Measurements from ENCODE around the gene WDR93.
A peak's percentile ranks its signal among the peaks of the same experiment; 100 is the strongest.

WDR93 gene

DNA sequence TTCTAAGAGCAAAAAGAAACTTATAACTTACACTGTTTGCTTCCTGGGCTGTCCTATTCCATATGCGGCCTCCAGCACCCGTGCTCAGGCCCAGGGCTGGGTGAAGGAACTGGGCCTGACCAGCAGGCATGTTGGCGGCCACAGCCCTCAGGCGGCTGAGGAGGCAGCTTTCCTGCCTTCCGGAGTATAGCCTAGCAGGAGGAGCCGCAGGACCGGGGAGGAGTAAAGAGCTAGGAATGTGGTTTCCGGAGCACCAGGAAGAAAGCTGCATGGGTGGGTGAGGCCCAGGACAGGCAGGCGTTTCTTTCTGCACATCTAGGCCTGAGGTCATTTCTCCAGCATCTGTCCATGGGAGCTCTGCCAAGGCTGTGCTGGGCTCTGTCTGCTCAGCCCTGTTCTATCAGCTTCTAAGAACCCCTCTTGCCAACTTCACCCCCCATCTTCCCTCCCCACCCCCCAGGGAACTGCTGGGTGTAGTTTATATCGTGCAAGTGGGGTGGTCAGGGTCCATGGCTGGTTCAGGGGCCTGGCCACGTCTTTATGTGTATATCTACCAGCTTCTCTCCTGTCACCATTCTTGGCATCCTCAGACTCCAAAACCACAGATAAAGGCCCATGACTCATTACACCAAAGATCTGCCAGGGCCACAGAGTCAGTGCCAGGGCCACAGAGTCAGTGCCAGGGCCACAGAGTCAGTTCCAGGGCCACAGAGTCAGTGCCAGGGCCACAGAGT is 27.6 kb upstream of the WDR93 start:
- DNase-seq (ENCODE audit: low spot score): peak; percentile 98

DNA sequence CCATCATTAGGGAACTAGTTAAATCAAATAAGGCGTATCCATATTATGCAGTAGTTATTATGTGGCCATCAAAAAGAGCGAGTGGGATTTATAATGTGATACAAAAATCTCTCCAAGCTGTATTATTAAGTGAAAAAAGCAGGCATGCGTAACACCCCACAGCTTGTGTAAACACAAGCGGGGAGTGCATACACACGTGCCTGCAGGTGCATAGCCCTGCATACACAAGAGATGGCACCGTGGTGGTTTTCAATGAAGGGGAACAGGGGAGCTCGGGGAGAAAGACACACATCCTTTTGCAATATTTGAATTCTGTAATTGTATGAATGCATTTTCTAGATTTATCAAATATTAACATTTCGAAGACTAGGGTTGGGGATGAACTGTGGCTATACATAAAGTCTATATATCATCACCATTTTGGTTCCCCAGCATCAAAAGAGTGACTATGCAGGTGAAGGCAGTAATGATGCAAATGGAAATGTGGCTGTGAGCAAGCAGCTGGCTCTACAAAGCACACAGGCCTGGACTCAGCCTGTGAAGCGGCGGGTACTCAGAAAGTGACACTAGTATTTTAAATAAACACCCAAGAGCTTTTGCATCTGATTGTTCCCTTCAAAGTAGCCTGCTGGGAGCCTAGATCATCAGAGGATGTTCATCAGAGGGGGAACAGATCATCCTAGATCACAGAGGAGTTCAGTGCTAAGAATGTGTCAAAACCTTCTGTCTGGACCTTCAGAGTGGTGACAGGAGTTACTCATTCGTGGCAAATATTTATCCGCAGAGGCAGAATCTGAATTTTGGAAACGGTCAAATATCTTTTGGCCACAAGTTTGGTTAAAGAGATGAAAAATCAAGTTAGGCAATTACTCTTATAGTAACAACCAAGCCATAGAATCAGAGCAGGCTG is 25.9 kb upstream of the WDR93 start:
- DNase-seq (ENCODE audit: low spot score): no peak

DNA sequence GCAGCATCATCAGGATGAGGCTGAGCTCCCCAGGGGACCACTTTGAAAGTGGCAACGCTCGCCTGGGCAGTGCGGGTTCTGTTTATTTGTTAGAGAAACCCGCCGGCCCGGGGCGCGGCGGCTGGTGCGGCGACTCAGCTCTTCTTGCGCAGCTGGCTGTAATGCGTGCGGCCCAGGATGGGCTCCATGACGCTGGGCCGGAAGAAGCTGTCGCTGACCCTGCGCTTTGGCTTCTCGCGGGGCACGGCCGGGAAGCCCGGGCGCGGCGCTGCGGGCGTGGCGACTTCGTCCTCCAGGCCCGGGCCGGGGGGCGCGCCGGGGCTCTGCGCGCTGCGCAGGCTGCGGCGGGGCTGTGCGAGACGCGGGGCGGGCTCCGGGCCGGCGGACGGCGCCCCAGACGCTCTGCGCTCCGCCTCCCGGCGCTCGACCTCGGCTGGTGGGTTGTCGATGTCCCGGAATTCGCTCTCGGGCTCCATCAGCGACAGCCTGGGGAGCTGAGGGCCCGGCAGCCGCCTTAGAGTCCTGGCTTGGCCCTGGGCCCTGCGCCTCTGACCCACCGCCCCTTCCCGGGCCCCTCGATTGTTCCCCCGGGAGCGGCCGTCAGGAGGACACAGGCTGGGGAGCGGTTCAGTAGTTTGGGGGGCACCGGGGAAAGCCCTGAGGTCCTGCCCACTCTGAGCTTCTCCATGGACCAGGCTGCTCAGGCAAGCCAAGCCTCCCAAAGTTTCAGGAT is 25.0 kb upstream of the WDR93 start:
- DNase-seq (ENCODE audit: low spot score): peak; percentile 64

DNA sequence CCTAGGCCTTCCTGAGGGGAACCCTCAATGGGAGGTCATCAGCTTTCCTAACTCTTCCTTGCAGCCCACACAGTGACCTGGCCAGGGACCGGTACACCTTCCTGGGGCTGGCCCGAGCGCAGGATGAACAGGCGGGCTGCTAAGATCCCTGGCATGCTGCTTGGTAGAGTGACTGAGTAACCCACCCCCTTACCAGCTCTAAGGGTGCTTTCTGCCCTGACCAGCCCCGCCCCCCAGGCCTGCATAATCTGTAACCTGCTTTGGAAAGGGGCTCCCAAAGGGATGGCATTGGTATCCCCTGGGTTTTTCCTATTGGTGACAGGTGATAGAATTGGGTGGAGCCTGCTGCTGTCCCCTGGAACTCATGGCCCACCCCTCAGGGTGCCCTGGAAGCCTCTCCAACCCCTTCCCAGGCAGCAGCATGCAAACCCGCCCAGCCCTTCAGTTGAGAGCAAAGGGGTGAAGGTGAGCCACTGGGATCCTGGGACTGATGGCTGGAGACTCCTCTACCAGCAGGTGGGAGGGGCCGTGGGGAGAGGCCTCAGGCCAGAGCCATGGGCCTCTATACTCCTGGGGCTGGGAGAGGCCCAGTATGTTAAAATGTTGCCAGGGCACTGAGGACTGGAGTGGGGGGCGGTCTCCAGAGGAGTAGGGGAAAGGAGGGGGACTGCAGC is 24.3 kb upstream of the WDR93 start:
- no peak for DNase-seq (ENCODE audit: low spot score)

DNA sequence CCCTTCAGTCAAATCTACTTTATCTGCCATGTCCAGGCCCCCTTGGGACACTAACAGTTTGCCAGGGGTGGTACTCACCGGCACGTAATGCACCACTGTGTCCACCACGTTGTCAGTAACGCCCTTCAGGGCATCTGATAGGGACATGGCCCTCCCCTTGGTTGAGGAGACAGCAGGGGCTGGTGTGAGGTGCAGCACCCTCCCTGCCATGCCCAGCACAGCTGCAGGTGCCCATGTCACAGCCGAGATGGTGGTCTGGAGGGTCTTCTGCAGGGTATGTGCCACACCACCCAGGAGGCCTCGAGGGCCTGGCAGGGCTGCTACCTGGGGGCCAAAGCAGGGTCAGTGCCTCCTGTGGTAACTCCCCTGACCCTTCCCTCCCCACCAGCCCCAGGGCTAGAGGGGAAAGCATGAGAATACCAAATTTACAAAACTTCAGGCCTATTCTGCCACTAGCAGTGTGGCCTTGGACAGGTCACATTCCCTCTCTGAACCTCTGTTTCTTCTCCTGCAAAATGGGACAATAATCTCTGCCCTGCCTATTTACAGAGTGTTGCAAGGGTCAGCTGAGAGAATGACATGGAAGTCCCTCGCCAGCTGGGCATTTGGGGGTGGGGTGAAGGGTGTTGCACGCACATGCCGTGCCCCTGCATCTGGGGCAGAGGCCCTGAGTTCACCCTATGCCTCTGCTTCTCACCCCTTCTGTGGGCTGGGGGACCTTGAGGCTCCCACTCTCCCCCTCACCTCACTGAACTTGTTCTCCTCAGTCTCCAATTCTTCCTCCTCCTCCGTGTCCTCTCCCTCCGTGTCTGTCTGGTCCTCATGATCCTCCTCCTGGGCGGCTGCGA is 23.5 kb upstream of the WDR93 start:
- no peak for DNase-seq (ENCODE audit: low spot score)

DNA sequence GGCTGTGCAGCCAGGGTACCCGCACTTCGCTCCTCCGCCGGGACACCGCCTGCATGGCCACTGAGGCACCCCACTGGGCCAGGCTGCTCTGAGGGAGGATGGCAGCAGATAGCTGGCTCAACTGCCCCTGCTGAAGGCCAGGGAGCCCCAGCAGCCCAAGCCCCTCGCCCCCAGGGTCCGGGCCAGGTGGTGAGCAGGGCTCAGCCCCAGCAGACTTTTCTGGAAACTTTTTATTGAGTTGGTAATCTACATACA is 23.0 kb upstream of the WDR93 start:
- DNase-seq (ENCODE audit: low spot score): no peak

DNA sequence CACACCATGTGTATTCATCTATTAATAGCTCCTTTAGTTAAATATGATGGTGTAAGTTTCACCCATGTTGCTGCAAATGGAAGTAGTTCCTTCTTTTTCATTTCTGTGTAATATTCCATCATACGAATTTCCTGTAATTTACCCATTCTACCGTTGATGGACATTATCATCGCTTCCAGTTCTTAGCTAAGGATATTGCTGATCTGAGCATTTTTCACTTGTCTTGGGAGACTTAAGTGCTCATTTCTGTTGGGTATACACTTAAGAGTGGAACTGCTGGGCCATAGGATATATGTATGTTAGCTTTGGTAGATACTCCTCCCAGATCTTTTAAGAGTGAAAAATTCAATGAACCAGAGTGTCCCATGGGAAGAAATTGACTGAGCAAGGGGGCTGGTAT is 22.4 kb upstream of the WDR93 start:
- DNase-seq (ENCODE audit: low spot score): no peak

DNA sequence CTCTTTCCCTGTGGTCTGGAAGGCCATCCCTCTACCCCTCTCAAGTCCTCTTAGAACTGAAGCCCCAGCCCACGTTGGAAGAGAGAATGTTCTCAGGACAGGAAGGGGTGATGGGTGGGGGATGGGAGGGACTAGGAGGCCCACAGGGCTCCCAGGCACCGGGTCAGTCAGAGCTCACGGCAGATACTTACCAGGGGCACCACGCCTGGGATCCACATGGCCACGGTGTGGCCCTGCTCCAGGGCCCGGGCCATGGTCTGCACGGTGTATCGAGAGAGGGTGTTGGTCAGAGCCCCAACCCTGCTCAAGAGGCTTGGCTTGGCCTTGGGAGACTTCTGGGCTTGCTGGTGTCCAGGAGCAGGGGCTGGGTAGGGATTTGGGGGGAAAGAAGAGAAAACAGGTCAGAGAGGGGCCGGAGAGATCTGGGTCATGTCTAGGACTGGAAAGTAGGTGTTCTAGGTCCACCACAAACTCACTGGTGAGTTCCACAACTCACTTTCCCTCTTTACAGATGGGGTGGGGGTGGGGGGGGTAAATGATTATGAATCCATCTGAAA is 21.2 kb upstream of the WDR93 start:
- DNase-seq (ENCODE audit: low spot score): no peak

DNA sequence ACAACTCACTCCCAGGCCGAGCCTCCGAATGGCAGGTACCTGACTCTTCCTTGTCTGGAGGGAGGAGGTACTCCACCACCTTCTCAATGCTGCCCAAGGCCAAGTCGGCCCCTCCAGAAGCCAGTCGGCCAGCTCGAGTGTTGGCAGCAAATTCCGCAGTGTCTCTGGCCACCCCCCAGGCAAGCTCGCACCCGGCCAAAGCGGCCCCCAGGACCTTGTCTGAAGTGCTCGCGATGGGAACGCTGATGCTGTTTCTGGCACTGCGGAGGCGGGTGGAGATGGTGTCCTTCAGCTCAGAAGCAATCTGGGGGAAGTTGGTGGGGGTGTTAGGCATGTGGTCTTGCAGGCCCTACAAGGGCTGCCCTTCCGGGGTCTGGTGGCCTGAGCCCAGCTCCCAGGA is 20.7 kb upstream of the WDR93 start:
- no peak for DNase-seq (ENCODE audit: low spot score)

DNA sequence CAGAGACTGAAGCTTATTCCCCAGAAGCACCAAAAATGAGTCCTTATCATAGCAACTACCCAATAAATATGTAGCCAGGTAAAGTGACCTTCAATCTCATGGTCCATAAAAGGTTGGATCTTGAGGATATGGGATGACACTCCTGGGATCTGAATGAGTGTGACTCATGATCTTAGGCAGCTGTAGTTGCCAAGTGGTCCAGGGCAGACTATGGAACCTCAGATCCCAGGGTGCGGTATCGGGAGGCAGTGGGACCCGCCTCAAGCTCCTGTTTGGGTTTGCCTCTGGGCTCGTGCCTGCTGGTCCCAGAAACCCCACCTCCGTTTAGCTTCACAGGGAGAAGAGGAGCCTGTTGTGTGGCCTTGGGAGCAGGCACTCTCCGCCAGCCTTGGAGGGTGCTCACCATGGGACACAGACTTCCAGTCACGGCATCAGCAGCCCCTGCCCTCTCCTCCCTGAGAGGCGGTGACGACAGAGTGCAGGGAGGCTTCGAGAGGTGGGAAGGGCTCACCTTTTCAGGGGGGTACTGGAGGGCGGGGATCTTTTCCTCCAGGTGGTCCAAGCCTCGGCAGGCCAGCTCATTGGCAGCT is 19.5 kb upstream of the WDR93 start:
- no peak for DNase-seq (ENCODE audit: low spot score)

DNA sequence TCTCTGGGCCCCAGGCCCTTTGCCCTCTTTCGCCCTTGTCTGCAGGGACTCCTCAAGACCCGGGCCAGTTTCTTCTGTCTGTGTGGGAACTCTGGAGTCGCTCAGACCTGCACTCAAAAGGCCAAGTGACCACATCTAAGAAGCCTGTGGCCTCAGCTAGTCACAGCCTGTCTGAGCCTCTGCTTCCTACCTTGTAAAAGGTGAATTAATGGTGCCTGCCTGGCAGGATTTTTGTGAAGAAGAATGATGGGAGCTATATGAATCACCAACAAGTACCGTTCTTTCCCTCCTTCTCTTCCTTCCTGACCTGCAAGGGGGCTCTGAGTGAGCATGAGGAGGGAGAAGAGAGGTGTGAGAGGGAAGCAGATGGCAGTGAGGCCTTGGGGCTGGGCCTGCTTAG is 18.9 kb upstream of the WDR93 start:
- no peak for DNase-seq (ENCODE audit: low spot score)

DNA sequence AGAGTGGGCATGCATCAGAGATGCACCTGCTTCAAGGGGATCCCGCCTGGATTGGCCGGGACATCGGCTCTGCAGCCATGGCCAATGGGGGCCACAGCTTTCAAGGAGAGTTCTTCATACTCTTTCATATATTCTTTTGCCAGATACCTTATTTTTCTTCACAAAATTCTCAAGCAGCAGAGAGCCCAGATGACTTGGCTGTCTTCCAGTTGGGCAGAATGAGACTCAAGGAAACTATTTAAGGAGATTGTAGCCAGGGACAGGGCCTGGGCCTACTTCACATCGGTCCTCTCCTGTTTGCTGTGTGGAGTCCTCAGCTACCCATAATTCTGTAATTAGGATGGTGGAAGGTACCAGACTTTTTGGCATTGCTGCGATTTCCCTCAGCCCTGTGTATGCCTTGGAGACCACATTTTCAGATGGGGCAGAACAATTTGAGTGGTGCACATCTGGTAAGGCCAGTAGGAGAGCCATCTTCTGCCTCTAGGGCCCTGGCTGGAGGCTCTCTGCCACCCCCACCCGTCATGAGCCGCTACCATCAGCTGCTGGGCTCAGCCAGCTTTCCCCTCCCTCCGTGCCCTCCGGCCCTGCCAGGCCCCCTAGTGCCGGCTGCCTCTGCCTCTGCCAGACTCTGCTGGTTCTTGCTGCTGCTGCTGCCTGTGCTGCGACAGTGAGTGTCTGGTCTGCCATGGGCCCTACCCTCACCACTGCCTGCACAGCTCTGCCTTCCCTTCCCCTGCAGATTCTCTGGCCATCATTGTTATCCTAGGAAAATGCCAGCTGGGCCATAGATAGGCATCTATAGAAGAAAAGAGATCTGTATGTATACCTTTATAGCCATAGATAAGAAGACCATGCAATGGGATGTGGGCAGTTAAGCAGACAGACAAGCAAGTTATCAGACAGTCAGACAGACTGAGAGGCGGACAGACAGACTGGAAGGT is 18.1 kb upstream of the WDR93 start:
- DNase-seq (ENCODE audit: low spot score): peak; percentile 52

DNA sequence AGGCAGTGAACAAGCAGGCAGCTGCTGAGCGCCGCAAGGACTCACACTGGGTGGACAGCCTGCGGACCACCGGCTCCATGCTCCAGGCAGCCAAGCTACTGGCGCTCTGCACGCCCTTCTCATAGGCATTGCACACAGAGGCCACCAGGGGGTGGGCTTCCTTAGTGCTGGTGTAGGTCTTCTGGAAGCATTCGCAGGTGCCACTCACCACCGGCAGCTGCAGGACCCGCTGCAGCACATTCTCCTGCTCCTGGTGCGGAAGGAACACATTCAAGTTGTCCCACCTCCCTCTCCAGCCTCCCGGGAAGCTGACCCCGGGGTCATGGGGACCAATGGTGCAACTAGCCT is 17.5 kb upstream of the WDR93 start:
- DNase-seq (ENCODE audit: low spot score): no peak

DNA sequence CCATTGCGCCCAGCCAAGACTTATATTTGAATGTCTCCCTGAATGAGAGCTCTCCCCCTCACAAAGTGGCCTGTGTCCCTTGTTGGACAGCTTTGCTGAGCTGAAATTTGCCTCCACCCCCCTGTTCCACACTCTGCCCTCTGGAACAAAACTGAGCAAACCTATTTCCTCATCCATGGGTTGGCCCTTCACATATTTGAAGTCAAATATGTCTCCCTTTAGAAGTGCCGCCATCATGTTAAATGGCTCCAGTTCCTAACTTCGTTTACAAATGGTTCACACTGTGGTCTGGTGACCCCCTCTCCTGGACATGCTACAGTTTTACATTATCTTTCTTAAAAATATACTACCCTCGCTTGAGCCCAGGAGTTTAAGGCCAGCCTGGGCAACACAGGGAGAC is 16.1 kb upstream of the WDR93 start:
- DNase-seq (ENCODE audit: low spot score): no peak

DNA sequence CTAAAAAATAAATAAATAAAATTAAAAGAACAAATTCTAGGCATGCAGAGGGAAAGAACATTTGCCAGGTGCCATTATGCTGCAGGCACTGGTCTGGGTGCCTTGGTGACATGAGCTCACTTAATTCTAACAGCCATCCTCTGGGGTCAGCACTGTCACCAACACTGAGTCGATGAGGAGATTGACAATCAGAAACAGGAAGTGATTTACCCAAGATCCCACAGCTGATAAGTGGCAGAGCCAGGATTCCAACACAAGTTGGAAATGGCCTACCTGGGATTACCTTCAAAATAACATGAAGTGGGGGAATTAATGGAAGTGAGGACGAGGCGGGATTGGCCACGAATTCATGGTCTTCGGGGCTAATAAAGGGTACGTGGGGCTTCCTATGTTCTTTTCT is 15.0 kb upstream of the WDR93 start:
- DNase-seq (ENCODE audit: low spot score): no peak

DNA sequence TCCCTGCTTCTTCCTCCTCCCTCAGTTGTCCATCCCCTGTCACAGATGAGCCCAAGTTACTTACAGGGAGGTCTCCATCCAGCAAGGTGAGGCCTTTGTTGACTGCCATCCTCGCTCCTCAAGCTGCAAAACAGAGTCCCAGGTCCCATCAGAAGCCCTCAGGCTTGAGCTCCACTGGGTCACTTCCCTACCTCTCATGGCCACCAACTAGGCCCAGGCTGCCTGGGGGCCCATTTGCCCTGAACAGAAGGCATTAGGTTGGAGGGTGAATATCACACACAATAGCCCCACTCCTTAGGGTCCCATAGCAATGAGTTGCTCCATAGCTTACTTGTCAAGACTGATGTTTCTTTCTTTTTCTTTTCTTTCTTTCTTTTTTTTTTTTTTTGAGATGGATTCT is 13.2 kb upstream of the WDR93 start:
- no peak for DNase-seq (ENCODE audit: low spot score)

DNA sequence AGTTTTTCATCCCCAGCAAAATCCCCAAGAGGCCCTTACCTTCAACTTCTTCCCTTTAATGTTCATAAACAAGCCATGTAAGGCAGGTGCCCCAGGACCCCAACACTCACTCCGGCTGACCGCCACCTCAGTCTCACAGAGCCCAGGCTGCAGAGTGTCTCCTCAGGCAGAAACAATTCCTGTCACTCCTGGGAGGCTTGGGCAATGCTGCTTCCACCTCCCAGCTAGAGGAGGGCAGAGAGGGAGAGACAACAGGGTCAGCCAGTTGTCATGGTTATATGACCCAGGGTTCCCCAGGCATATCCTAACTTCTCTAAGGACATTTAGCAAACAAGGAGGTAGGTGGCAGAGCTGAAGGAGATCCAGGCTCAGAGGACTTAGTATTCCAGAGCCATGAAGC is 11.4 kb upstream of the WDR93 start, which contains the start of gene PLIN1:
Gene PLIN1 (minus strand): TSS at position 156 of the 400 bp plus-strand sequence. CDS start 1,878 bp downstream, outside the sequence.
- no peak for DNase-seq (ENCODE audit: low spot score)

DNA sequence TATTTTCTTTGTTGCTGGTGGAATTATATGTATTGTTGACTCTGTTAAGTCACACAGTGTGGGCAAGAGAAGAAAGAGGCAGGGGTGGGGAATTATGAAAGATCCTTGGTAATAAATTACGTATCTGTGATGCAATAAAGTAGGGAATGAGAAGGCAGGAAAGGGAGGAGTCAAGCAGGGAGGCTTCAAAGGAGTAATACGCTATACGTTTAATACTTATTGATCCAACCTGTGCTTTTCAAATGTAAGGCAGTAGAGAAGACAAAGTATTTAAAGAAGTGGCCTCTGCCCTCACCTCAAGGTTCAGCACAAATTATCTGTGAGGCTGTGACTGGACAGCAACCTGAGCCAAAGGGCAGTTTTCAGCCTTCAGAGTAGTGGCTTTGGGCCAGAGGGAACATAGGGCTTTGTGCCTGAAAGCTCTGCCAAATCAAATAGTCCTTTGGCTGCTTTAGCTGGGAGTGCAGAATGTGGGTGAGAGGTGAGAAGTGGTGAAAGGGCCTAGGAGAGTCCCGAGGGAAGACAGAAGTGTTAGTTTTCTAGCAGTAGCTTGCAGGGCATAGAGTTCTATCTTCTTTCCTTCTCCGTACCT is 10.2 kb upstream of the WDR93 start:
- peak; percentile 70 for DNase-seq (ENCODE audit: low spot score)

DNA sequence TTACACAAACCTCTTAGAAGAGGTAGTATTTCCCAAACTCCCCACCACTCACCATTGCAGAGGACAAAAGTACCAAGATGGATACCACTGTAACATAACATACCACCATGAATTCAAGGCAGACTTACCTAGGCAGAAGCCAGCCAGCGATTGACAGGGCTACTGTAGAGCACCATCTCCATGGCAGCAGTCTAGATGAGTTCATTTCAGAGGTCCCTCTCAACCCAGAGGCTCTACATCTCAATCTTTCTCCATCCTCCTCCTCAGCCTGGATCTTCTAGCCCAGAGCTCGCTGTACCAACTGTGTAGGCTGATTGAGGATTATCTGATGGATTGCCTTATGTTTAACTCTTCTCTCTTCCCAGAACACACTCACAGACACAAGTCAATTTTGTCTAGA is 9.5 kb upstream of the WDR93 start:
- no peak for DNase-seq (ENCODE audit: low spot score)
